Upper lobe of left lung (tissue), 6 donors: ENCODE data around the gene SYNE2. TPM values are rescaled to one million over a fixed set of nuclear protein-coding genes. Genes with fewer than 3 reads are reported as not detected.

Experiments
- ATAC-seq, 2 donors: fragments of 200-7000 bp; cut with Tn5 transposase; one replicate each; pipeline ENCODE4 v1.9.1; 2022; ENCODE audit warnings: mild to moderate bottlenecking in 2 of 2, moderate library complexity in 2 of 2; ENCODE audit not compliant: low FRiP score in 2 of 2
- DNase-seq, 2 donors: peaks; one replicate each; pipeline ENCODE4 v3.0.0-alpha.2; 2019 to 2020
- H3K27ac ChIP-seq, 4 donors: fragments of 200-600 bp; sonication (generic); one replicate each; pipeline ENCODE4 v1.5.1; 2016 to 2019
- H3K27me3 ChIP-seq, 4 donors: fragments of 200-600 bp; sonication (generic); one replicate each; pipeline ENCODE4 v1.5.1; 2017 to 2019
- H3K36me3 ChIP-seq, 4 donors: fragments of 200-600 bp; sonication (generic); one replicate each; pipeline ENCODE4 v1.5.1; 2016 to 2019
- H3K4me1 ChIP-seq, 4 donors: fragments of 200-600 bp; sonication (generic); one replicate each; pipeline ENCODE4 v1.5.1; 2018 to 2019
- H3K4me3 ChIP-seq, 4 donors: fragments of 200-600 bp; sonication (generic); one replicate each; pipeline ENCODE4 v1.5.1; 2017 to 2019; ENCODE audit warnings: mild to moderate bottlenecking in 2 of 4, moderate library complexity in 1 of 4
- H3K9me3 ChIP-seq, 4 donors: fragments of 200-600 bp; sonication (generic); one replicate each; pipeline ENCODE4 v1.5.1; 2018 to 2019
- CTCF ChIP-seq, 6 experiments: fragments of 450-650 bp in 4 of 6; fragments of 200-600 bp in 2 of 6; sonication (generic) in 2 of 6; IDR thresholded peaks; one replicate each; pipeline ENCODE4 v1.5.1; 2016 to 2019; ENCODE audit warnings: antibody characterized with exemption in 6 of 6
- EP300 ChIP-seq, 4 donors: sonication (generic); formaldehyde crosslinking; IDR thresholded peaks; one replicate each; pipeline ENCODE4 v1.5.1; 2017; ENCODE audit warnings: antibody characterized with exemption in 4 of 4, control low read depth in 2 of 4
- POLR2A ChIP-seq, 4 donors: fragments of 450-650 bp; IDR thresholded peaks; one replicate each; pipeline ENCODE4 v1.5.1; 2016 to 2017; ENCODE audit warnings: antibody characterized with exemption in 4 of 4, mild to moderate bottlenecking in 2 of 4
- POLR2AphosphoS5 ChIP-seq, 2 donors: sonication (generic); formaldehyde crosslinking; IDR thresholded peaks; one replicate each; pipeline ENCODE4 v1.5.1; 2017; ENCODE audit warnings: antibody characterized with exemption in 2 of 2
- WGBS, 2 donors: methylation state at CpG; one replicate each; pipeline ENCODE4 v1.1.5; 2017 to 2018; 5-methylcytosine and 5-hydroxymethylcytosine counted together
- total RNA-seq, 6 donors: library from RNA; depleted of rRNA in 4 of 6; stranded (reverse); fragments of >200 nt in 4 of 6; gene quantifications; one replicate each; pipeline versions ENCODE4 v1.1.0 to v1.2.1, GENCODE V29; 2016 to 2021
- donor health status: DM: no; HTN: no; CAD: no; lungs with moderate emphysema.
- donor health status: DM: no; HTN: yes; CAD: no; lungs with severe emphysema.

The SYNE2 gene
- total RNA-seq, 6 donors from 2014 or later: 75.8 to 439 (median 234) TPM

DNA sequence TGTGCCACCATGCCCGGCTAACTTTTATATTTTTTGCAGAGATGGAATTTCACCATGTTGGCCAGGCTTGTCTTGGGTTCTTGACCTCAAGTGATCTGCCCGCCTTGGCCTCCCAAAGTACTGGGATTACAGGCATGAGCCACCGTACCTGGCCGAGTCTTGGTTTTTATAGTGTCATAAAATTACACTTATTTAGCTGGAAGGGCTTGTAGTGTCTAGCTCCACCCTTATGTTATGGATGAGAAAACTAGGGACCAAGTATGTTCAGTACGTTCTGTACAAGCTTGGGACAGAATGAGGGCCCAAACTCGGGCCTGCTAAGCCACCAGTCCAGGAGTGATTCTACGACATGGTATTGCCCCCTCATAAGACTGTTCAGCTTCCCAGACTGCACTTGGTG is 35.1 kb downstream of the SYNE2 start:
- H3K4me3 ChIP-seq: no peak overlapping the region
- H3K4me1 ChIP-seq: peaks cover 19 to 26% (median 19%) of the 10 kb centered on the region in 4 donors
- no peaks in the 10 kb centered on the region for H3K36me3 ChIP-seq
- H3K27me3 ChIP-seq: no peaks in the 10 kb centered on the region
- TF ChIP-seq POLR2AphosphoS5 (IDR thresholded peaks at IDR 0.05): no peak
- no peak for TF ChIP-seq EP300 (IDR thresholded peaks at IDR 0.05)
- no peak for TF ChIP-seq POLR2A (IDR thresholded peaks at IDR 0.05)
- no peak for TF ChIP-seq CTCF (IDR thresholded peaks at IDR 0.05)
- ATAC-seq: no peak
- no peaks in the 10 kb centered on the region for H3K9me3 ChIP-seq
- DNase-seq: no peak
- WGBS, 2 donors: 97 to 98% methylated on average over 7 of the region's 7 CpGs
- H3K27ac ChIP-seq: no peak overlapping the region

DNA sequence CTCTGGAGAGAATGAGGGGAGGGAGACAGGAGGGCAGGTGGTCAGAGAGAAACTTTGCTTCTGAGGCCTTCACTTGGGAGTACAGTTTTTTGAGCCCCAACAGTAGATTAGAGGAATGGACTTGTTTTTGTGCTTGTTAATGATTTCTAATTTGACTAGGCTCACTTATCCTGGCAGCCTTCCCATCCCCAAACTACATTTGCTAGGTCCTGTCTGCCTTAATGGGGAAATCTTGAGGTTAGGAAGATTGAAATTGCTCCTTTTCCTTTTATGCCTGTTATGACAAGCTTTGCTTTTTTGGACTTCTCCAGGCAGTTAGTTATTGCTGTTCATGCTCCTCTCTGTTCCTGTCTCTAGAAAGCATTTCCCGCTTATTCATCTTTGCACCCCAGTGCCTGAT is 37.7 kb downstream of the SYNE2 start:
- 72 to 88% methylated on average over 1 of the region's 1 CpG for WGBS, 2 donors
- Histone ChIP-seq H3K27me3 (no peaks in the 10 kb centered on the region), H3K36me3 (no peaks in the 10 kb centered on the region), H3K27ac (peak overlapping the region in 2 of 4 donors; percentile 53 to 79), H3K4me3 (no peak overlapping the region), H3K9me3 (no peaks in the 10 kb centered on the region), H3K4me1 (peaks cover 37 to 47% (median 38%) of the 10 kb centered on the region in 4 donors)
- DNase-seq: no peak
- ATAC-seq: no peak
- no peak for TF ChIP-seq EP300 (IDR thresholded peaks at IDR 0.05)
- TF ChIP-seq CTCF (IDR thresholded peaks at IDR 0.05): no peak

DNA sequence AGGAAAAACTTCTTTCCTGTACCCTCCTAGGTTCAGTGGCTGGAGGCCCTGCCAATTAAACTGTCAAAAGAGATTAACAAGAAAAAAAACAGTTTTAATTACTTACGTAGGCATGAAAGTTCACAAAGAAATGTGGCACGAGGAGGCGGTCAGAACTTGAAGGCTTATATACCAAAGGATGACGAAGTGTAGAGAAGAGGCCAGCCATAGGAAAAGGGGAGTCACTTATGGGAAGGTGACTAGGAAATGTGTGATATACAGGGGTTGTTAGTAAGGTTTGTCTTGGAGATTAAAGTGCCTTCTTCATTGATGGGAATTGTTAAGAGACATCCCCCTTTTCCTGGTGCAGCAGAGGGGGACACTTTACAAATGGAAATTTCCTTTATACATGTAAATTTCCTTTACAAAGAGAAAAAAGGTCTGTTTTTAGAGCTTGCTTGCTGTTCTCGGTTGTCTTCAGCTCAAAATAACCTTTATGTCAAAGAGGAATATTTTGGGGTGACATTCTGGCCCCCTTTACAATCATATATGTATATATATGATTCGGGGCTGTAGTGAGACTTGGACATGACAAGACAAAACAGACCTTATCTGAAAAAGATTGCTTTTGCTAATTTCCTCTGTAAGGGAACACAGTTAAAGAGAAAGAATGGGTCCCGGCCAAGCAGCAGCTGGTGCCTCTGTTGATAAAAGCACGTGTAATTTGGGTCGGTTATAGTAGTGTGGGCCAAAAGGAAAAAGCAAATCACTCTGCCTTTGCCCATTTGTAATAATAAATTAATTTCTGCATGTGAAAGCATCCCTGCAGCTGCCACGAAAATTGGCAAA is 38.6 kb downstream of the SYNE2 start:
- no peak for TF ChIP-seq CTCF (IDR thresholded peaks at IDR 0.05)
- TF ChIP-seq POLR2AphosphoS5 (IDR thresholded peaks at IDR 0.05): peak in 1 of 2 donors; percentile 13
- Histone ChIP-seq H3K9me3 (no peaks in the 10 kb centered on the region), H3K27me3 (no peaks in the 10 kb centered on the region), H3K27ac (peak overlapping the region in 3 of 4 donors; percentile 3 to 79 (median 53)), H3K36me3 (no peaks in the 10 kb centered on the region), H3K4me3 (no peak overlapping the region), H3K4me1 (peaks cover 42 to 53% (median 45%) of the 10 kb centered on the region in 4 donors)
- no peak for DNase-seq
- no peak for ATAC-seq
- 48 to 57% methylated on average over 10 of the region's 10 CpGs for WGBS, 2 donors

DNA sequence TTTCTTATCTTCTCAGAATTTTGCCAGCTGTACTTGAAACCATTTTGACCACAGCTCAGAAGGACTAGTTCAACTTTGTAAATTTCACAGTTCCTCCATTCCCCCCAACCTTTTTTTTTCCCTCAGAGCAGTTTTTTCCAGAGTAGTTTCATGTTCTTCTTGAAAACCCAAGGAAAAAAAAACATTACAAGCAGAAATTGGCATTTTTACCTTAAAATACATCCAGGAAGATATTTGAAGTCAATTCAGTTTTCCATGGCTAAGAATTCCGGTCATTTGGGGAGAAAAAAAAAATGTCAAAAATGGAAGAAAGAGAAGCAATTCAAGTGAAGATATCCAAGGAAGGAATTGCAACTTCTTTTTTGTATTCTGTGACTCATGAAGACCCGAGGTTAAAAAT is 39.5 kb downstream of the SYNE2 start:
- ATAC-seq (no peak), DNase-seq (no peak)
- no peaks in the 10 kb centered on the region for H3K9me3 ChIP-seq
- 44 to 74% methylated on average over 2 of the region's 2 CpGs for WGBS, 2 donors
- H3K36me3 ChIP-seq: no peaks in the 10 kb centered on the region
- TF ChIP-seq EP300 (IDR thresholded peaks at IDR 0.05) (no peak), POLR2A (IDR thresholded peaks at IDR 0.05) (no peak), CTCF (IDR thresholded peaks at IDR 0.05) (no peak), POLR2AphosphoS5 (IDR thresholded peaks at IDR 0.05) (no peak)
- peak overlapping the region in 1 of 4 donors; percentile 79 for H3K27ac ChIP-seq
- no peaks in the 10 kb centered on the region for H3K27me3 ChIP-seq
- no peak overlapping the region for H3K4me3 ChIP-seq
- peaks cover 51 to 62% (median 54%) of the 10 kb centered on the region in 4 donors for H3K4me1 ChIP-seq
